Tibial nerve (tissue), 4 donors: ENCODE results near the gene PDSS2. TPM values are rescaled to one million over a fixed set of nuclear protein-coding genes. Genes with fewer than 3 reads are reported as not detected.

Experiments
- DNase-seq, 2 donors: peaks; one replicate each; pipeline ENCODE4 v3.0.0-alpha.2; 2019; ENCODE audit warnings: low spot score in 2 of 2
- H3K27ac ChIP-seq, 4 donors: fragments of 200-600 bp; sonication (generic) in 3 of 4; one replicate each; pipeline ENCODE4 v1.5.1; 2017 to 2019; ENCODE audit warnings: mild to moderate bottlenecking in 1 of 4
- H3K27me3 ChIP-seq, 2 donors: fragments of 200-600 bp; sonication (generic) in 1 of 2; one replicate each; pipeline versions ENCODE4 v1.5.1 to v1.6.0; 2017 to 2019
- H3K36me3 ChIP-seq, 3 donors: fragments of 200-600 bp; sonication (generic); one replicate each; pipeline ENCODE4 v1.5.1; 2018 to 2019
- H3K4me1 ChIP-seq, 4 donors: fragments of 200-600 bp; sonication (generic) in 3 of 4; one replicate each; pipeline ENCODE4 v1.5.1; 2017 to 2019
- H3K4me3 ChIP-seq, 4 donors: fragments of 200-600 bp; sonication (generic) in 3 of 4; one replicate each; pipeline ENCODE4 v1.5.1; 2017 to 2019; ENCODE audit warnings: mild to moderate bottlenecking in 1 of 4, moderate library complexity in 1 of 4
- H3K9me3 ChIP-seq, 4 donors: fragments of 200-600 bp; sonication (generic) in 3 of 4; one replicate each; pipeline ENCODE4 v1.5.1; 2017 to 2019
- CTCF ChIP-seq, 5 experiments: fragments of 200-600 bp in 3 of 5; fragments of 450-650 bp in 2 of 5; sonication (generic) in 3 of 5; IDR thresholded peaks; one replicate each; pipeline ENCODE4 v1.5.1; 2016 to 2019; ENCODE audit warnings: antibody characterized with exemption in 5 of 5, mild to moderate bottlenecking in 3 of 5, moderate library complexity in 2 of 5
- EP300 ChIP-seq, 2 donors: sonication (generic); formaldehyde crosslinking; IDR thresholded peaks; one replicate each; pipeline ENCODE4 v1.6.1; 2017; ENCODE audit warnings: antibody characterized with exemption in 2 of 2, mild to moderate bottlenecking in 1 of 2
- POLR2A ChIP-seq, 2 donors: fragments of 450-650 bp; IDR thresholded peaks; one replicate each; pipeline ENCODE4 v1.6.1; 2017; ENCODE audit warnings: antibody characterized with exemption in 2 of 2, mild to moderate bottlenecking in 2 of 2, moderate library complexity in 2 of 2
- WGBS, 2 donors: methylation state at CpG; one replicate each; pipeline ENCODE4 v1.1.5; 2018; 5-methylcytosine and 5-hydroxymethylcytosine counted together
- total RNA-seq, 4 donors: library from RNA; depleted of rRNA; stranded (reverse); fragments of >200 nt; gene quantifications; one replicate each; pipeline ENCODE4 v1.1.0, GENCODE V29; 2016

The PDSS2 gene
- total RNA-seq, 4 donors from 2014 or later: 8.2 to 9.4 (median 8.6) TPM

- peaks cover 0 to 5% (median 0%) of the 10 kb centered on the region in 4 donors for H3K4me1 ChIP-seq
- H3K27ac ChIP-seq: no peak overlapping the region
- no peak for DNase-seq
- H3K9me3 ChIP-seq: no peaks in the 10 kb centered on the region
- H3K36me3 ChIP-seq: no peaks in the 10 kb centered on the region
- WGBS, 2 donors: 87% methylated on average over 1 of the region's 1 CpG
- TF ChIP-seq EP300 (IDR thresholded peaks at IDR 0.05): no peak
- TF ChIP-seq CTCF (IDR thresholded peaks at IDR 0.05): no peak
- TF ChIP-seq POLR2A (IDR thresholded peaks at IDR 0.05): no peak
- no peaks in the 10 kb centered on the region for H3K27me3 ChIP-seq
- no peak overlapping the region for H3K4me3 ChIP-seq
Observed at GRCh38 chr6:107230448-107230847, 228.9 kb downstream of the PDSS2 start.

GRCh38 chr6:107230024-107230423 lies 229.3 kb downstream of the PDSS2 start:
- DNase-seq: no peak
- H3K9me3 ChIP-seq: no peaks in the 10 kb centered on the region
- H3K27ac ChIP-seq: no peak overlapping the region
- H3K27me3 ChIP-seq: no peaks in the 10 kb centered on the region
- H3K36me3 ChIP-seq: no peaks in the 10 kb centered on the region
- 66 to 76% methylated on average over 2 of the region's 2 CpGs for WGBS, 2 donors
- TF ChIP-seq CTCF (IDR thresholded peaks at IDR 0.05) (no peak), EP300 (IDR thresholded peaks at IDR 0.05) (no peak), POLR2A (IDR thresholded peaks at IDR 0.05) (no peak)
- H3K4me3 ChIP-seq: no peak overlapping the region
- peaks cover 0 to 1% (median 0%) of the 10 kb centered on the region in 4 donors for H3K4me1 ChIP-seq

DNA sequence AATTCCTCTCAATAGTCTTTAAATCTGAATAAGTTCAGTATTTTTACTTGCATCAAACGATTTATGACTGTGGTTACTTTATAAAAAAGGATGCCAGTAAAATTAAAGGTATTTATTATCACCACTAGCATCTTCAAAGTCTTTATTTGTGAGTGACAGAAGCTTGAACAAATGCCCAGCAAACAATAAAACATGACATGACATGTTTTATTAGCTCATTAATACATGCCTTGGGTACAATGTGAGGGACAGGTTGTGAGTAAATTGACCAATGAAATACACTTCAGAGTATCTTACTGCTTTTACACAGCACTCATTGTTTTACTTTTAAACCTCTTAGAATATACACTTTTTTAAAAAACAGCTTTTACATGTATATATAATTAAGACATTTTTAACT lies 230.6 kb downstream of the PDSS2 start:
- H3K9me3 ChIP-seq: no peaks in the 10 kb centered on the region
- H3K4me3 ChIP-seq: no peak overlapping the region
- H3K27ac ChIP-seq: no peak overlapping the region
- 84 to 93% methylated on average over 1 of the region's 1 CpG for WGBS, 2 donors
- TF ChIP-seq EP300 (IDR thresholded peaks at IDR 0.05): no peak
- no peak for TF ChIP-seq CTCF (IDR thresholded peaks at IDR 0.05)
- no peaks in the 10 kb centered on the region for H3K27me3 ChIP-seq
- H3K4me1 ChIP-seq: no peaks in the 10 kb centered on the region
- DNase-seq: no peak
- H3K36me3 ChIP-seq: no peaks in the 10 kb centered on the region

DNA sequence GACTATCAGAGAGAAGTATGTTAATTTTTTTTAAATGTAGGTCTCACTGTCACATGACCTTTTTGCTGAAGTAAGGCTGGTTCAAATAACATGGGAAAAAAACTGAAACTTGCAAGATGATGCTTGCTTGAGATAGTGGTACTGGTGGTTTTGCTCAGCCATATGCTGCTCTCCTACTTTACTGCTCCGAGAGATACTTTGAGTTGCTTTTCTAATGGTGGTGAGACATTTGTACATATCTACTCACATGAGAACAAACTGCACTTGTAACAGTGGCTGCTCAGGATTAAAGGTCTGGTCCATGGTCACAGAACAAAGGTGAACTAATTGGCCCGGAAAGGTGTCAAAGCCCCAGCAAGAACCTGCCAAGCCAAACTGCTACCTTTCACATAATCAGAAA lies 237.8 kb downstream of the PDSS2 start:
- Histone ChIP-seq H3K4me3 (no peak overlapping the region), H3K4me1 (no peaks in the 10 kb centered on the region), H3K27me3 (no peaks in the 10 kb centered on the region), H3K27ac (no peak overlapping the region), H3K36me3 (no peaks in the 10 kb centered on the region), H3K9me3 (no peaks in the 10 kb centered on the region)
- TF ChIP-seq POLR2A (IDR thresholded peaks at IDR 0.05) (no peak), CTCF (IDR thresholded peaks at IDR 0.05) (no peak), EP300 (IDR thresholded peaks at IDR 0.05) (no peak)
- WGBS, 2 donors: 96 to 97% methylated on average over 2 of the region's 2 CpGs
- no peak for DNase-seq

GRCh38 chr6:107219851-107220250 lies 239.5 kb downstream of the PDSS2 start:
- no peak overlapping the region for H3K4me3 ChIP-seq
- no peaks in the 10 kb centered on the region for H3K9me3 ChIP-seq
- no peak for DNase-seq
- no peaks in the 10 kb centered on the region for H3K36me3 ChIP-seq
- 93 to 94% methylated on average over 4 of the region's 4 CpGs for WGBS, 2 donors
- H3K27me3 ChIP-seq: no peaks in the 10 kb centered on the region
- TF ChIP-seq CTCF (IDR thresholded peaks at IDR 0.05) (no peak), POLR2A (IDR thresholded peaks at IDR 0.05) (no peak), EP300 (IDR thresholded peaks at IDR 0.05) (no peak)
- H3K4me1 ChIP-seq: no peaks in the 10 kb centered on the region
- H3K27ac ChIP-seq: no peak overlapping the region
